ENCODE results near the gene MYO7A. TPM values are rescaled to one million over a fixed set of nuclear protein-coding genes. Genes with fewer than 3 reads are reported as not detected.
A peak's percentile ranks its signal among the peaks of the same experiment; 100 is the strongest.

The MYO7A gene
- total RNA-seq, 2 donors from 2014 or later = 15.2 to 22.7 TPM

DNA sequence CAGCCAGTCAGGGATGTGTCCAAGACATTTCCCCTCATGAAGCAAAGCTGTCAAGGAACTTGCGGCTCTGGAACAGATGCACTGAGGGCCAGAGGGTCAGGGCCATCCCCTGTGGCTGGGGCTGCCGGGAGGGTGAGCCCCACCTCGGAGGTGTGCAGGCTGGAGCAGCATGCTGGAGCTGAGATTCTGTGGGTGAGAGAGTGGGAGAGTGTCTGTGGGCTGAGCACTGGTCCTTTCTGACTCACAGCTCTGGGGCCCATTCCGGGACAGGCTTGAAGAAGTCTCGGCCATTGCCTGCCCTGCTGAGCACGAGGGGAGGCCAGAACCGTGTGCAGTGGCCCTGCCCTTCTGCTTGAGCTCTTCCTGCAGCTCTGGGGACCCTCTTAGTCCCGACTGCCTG, 23.3 kb upstream of the MYO7A start:
- ATAC-seq (ENCODE audit: insufficient number of reproducible peaks, low FRiP score, low read depth) = no peak
- Histone ChIP-seq H3K27ac (no peak overlapping the region), H3K4me3 (no peak overlapping the region), H3K9me3 (no peaks in the 10 kb centered on the region), H3K4me1 (ENCODE audit: control insufficient read depth in 1 of 2, low read depth in 2 of 2) (peaks cover 3 to 14% of the 10 kb centered on the region in 2 donors), H3K27me3 (replicated peaks; ENCODE audit: insufficient read depth) (no peaks in the 10 kb centered on the region), H3K36me3 (no peaks in the 10 kb centered on the region)
- TF ChIP-seq, protein P1, sequence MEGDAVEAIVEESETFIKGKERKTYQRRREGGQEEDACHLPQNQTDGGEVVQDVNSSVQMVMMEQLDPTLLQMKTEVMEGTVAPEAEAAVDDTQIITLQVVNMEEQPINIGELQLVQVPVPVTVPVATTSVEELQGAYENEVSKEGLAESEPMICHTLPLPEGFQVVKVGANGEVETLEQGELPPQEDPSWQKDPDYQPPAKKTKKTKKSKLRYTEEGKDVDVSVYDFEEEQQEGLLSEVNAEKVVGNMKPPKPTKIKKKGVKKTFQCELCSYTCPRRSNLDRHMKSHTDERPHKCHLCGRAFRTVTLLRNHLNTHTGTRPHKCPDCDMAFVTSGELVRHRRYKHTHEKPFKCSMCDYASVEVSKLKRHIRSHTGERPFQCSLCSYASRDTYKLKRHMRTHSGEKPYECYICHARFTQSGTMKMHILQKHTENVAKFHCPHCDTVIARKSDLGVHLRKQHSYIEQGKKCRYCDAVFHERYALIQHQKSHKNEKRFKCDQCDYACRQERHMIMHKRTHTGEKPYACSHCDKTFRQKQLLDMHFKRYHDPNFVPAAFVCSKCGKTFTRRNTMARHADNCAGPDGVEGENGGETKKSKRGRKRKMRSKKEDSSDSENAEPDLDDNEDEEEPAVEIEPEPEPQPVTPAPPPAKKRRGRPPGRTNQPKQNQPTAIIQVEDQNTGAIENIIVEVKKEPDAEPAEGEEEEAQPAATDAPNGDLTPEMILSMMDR (IDR thresholded peaks at IDR 0.05) = no peak
- DNase-seq (ENCODE audit: low spot score) = no peak

DNA sequence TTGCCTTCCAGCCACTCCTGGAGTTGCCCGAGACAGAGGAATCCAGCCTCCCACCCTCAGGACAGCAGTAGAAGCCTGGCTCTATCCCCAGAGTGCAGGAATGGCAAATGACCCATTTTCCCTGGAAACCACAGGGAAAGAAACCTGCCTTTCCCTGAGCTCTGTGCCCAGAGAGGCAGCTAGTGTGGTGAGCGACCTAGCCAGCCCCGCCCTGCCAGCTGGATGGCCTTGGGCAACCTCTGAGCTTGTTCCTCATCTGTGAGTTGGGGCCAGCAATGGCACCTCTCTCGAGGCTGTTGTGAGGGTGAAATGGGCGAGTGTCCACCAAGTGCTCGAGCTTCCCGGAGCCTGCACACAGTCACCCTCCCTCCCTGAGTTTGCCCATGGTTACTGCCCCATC, 21.7 kb upstream of the MYO7A start:
- peaks cover 3 to 14% of the 10 kb centered on the region in 2 donors for H3K4me1 ChIP-seq (ENCODE audit: control insufficient read depth in 1 of 2, low read depth in 2 of 2)
- TF ChIP-seq, protein P1 (IDR thresholded peaks at IDR 0.05) = no peak
- no peaks in the 10 kb centered on the region for H3K9me3 ChIP-seq
- ATAC-seq (ENCODE audit: insufficient number of reproducible peaks, low FRiP score, low read depth) (no peak), DNase-seq (ENCODE audit: low spot score) (no peak)
- H3K27me3 ChIP-seq (replicated peaks; ENCODE audit: insufficient read depth) = no peaks in the 10 kb centered on the region
- H3K36me3 ChIP-seq = no peaks in the 10 kb centered on the region
- H3K4me3 ChIP-seq = no peak overlapping the region
- H3K27ac ChIP-seq = no peak overlapping the region

DNA sequence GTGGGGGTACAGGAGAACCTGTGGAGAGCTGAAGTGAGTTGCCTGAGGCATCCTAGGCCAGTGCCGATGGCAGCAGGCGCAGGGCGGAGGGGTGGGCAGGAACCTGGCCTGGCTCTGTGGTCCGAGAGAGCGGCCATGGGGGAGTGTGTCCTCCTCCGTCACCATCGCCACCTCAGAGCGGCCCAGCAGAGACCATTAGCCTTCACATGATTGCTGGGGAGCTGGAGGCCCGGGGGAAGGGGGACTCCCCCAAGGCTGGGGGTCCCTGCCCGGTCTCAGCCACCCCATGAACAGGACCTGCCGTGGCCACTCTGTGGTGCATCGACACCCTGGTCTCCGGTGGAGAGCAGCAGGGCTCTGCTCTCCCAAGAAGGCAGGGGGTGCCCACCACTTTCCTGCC, 21.3 kb upstream of the MYO7A start:
- H3K27ac ChIP-seq = no peak overlapping the region
- DNase-seq (ENCODE audit: low spot score) (no peak), ATAC-seq (ENCODE audit: insufficient number of reproducible peaks, low FRiP score, low read depth) (no peak)
- no peaks in the 10 kb centered on the region for H3K36me3 ChIP-seq
- TF ChIP-seq, protein P1 (IDR thresholded peaks at IDR 0.05) = no peak
- H3K27me3 ChIP-seq (replicated peaks; ENCODE audit: insufficient read depth) = no peaks in the 10 kb centered on the region
- peaks cover 3 to 14% of the 10 kb centered on the region in 2 donors for H3K4me1 ChIP-seq (ENCODE audit: control insufficient read depth in 1 of 2, low read depth in 2 of 2)
- no peak overlapping the region for H3K4me3 ChIP-seq
- H3K9me3 ChIP-seq = no peaks in the 10 kb centered on the region

DNA sequence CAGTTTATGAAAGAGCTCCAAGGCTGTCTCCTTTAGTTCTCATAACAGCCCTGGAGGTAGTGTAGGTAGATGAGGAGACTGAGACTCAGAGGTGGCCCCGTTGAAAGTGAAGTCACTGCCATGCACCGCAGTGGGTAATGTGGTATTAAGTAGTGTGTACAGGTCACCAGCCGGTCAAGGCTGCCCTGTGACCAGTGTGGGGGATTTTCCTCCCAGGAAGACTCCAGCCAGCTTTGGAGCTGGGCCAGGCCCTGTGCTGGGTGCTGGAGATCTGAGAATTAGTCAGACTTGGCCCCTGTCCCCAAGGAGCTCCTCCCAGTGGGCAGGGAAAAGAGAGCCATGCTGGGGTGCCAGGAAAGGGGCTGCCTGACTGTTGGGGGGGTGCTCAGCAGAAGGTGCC, 20.1 kb upstream of the MYO7A start:
- Histone ChIP-seq H3K27ac (no peak overlapping the region), H3K9me3 (no peaks in the 10 kb centered on the region), H3K4me1 (ENCODE audit: control insufficient read depth in 1 of 2, low read depth in 2 of 2) (peaks cover 3 to 14% of the 10 kb centered on the region in 2 donors), H3K36me3 (no peaks in the 10 kb centered on the region), H3K27me3 (replicated peaks; ENCODE audit: insufficient read depth) (no peaks in the 10 kb centered on the region), H3K4me3 (no peak overlapping the region)
- peak; percentile 56 for ATAC-seq (ENCODE audit: insufficient number of reproducible peaks, low FRiP score, low read depth)
- DNase-seq (ENCODE audit: low spot score) = peak; percentile 55
- TF ChIP-seq, protein P1 (IDR thresholded peaks at IDR 0.05) = no peak

DNA sequence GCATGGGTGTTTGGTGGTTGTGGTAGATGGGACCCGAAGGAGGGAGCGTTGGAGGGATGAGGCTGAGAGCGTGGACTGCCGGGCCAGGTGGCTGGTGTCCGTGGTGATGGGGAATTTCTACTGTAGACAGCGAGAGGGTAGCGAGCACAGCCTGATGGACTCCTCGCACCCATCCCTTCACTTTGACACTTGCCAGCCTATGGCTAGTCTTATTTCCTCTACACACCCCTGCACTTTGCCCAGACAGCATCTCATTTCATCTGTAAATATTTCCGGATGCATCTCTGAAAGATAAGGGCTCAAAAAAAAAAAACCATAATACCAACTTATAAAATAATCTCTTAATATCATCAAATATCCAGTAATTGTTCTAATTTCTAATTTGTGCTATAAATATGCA, 19.6 kb upstream of the MYO7A start:
- no peaks in the 10 kb centered on the region for H3K36me3 ChIP-seq
- no peaks in the 10 kb centered on the region for H3K9me3 ChIP-seq
- H3K4me1 ChIP-seq (ENCODE audit: control insufficient read depth in 1 of 2, low read depth in 2 of 2) = peaks cover 3 to 14% of the 10 kb centered on the region in 2 donors
- no peak for ATAC-seq (ENCODE audit: insufficient number of reproducible peaks, low FRiP score, low read depth)
- H3K4me3 ChIP-seq = no peak overlapping the region
- TF ChIP-seq, protein P1 (IDR thresholded peaks at IDR 0.05) = no peak
- DNase-seq (ENCODE audit: low spot score) = no peak
- no peak overlapping the region for H3K27ac ChIP-seq
- H3K27me3 ChIP-seq (replicated peaks; ENCODE audit: insufficient read depth) = no peaks in the 10 kb centered on the region

Measured in thoracic aorta (tissue), 2 donors.